A549 (cell line): ENCODE data around the gene NRXN3.

ENCODE experiments used
- CBX8 ChIP-seq: fragments of 200-600 bp; sonication (generic); IDR thresholded peaks from 2 replicates; pipeline ENCODE4 v1.6.1; 2016
- CHD2 ChIP-seq: fragments of 150-350 bp; IDR thresholded peaks from 2 replicates; pipeline ENCODE4 v1.6.1; 2014; ENCODE audit warnings: low read length; ENCODE audit not compliant: partially characterized antibody
- CTCF ChIP-seq: fragments of >200 bp; sonication (Bioruptor Twin); formaldehyde crosslinking; IDR thresholded peaks from 3 replicates; pipeline ENCODE4 v1.5.1; 2016
- EP300 ChIP-seq, 2 experiments: fragments of >200 bp; sonication (Bioruptor Twin); formaldehyde crosslinking; IDR thresholded peaks; 2 replicates in 1 of 2; 3 replicates in 1 of 2; pipeline ENCODE4 v1.6.1; 2016 to 2017
- GATA3 ChIP-seq: IDR thresholded peaks from 2 replicates; pipeline ENCODE4 v1.6.1; 2012; ENCODE audit warnings: borderline replicate concordance
- HMGXB4 ChIP-seq: fragments of 250-450 bp; sonication (Bioruptor Pico); IDR thresholded peaks from 2 replicates; pipeline ENCODE4 v1.5.0; 2021; ENCODE audit warnings: mild to moderate bottlenecking, moderate library complexity, borderline replicate concordance
- KDM1A ChIP-seq: fragments of 200-600 bp; sonication (generic); IDR thresholded peaks from 2 replicates; pipeline ENCODE4 v1.6.1; 2016; ENCODE audit warnings: low read depth, mild to moderate bottlenecking
- MAX ChIP-seq: IDR thresholded peaks from 2 replicates; pipeline ENCODE4 v1.6.1; 2012
- NR3C1 ChIP-seq: fragments of >200 bp; sonication (Bioruptor Twin); formaldehyde crosslinking; IDR thresholded peaks from 3 replicates; pipeline ENCODE4 v1.6.1; 2017
- POLR2A ChIP-seq: IDR thresholded peaks from 2 replicates; pipeline ENCODE4 v1.6.1; 2012; ENCODE audit warnings: mild to moderate bottlenecking, low read length
- RFX5 ChIP-seq: fragments of 450-650 bp; IDR thresholded peaks from 2 replicates; pipeline ENCODE4 v1.7.1; 2014; ENCODE audit warnings: antibody characterized with exemption, mild to moderate bottlenecking, moderate library complexity
- RNF2 ChIP-seq: fragments of 200-600 bp; sonication (generic); IDR thresholded peaks from 2 replicates; pipeline ENCODE4 v1.6.1; 2016; ENCODE audit warnings: low read depth, mild to moderate bottlenecking, antibody characterized with exemption, moderate library complexity, borderline replicate concordance
- USF2 ChIP-seq: fragments of 450-650 bp; IDR thresholded peaks from 2 replicates; pipeline ENCODE4 v1.6.1; 2014; ENCODE audit warnings: antibody characterized with exemption

- TF ChIP-seq RNF2 (no peak), CTCF (no peak), RFX5 (no peak), NR3C1 (no peak), KDM1A (no peak), GATA3 (no peak), USF2 (no peak), CBX8 (no peak), POLR2A (no peak), MAX (no peak), CHD2 (no peak), HMGXB4 (no peak), EP300 (IDR thresholded peaks at IDR 0.05) (no peak)
Observed at GRCh38 chr14:78530078-78530477, 359.9 kb downstream of the NRXN3 start.
